WTC11 (cell line): ENCODE measurements around the gene GSK3B. TPM values are rescaled to one million over a fixed set of nuclear protein-coding genes. Genes with fewer than 3 reads are reported as not detected.

Experiments
- ATAC-seq: fragments of 200-7000 bp; cut with Tn5 transposase; 2 replicates; pipeline ENCODE4 v1.10.0; 2021; ENCODE audit warnings: mild to moderate bottlenecking, moderate library complexity
- CTCF ChIA-PET: fragments of 300-600 bp; sonication (Branson Sonifier 250); formaldehyde crosslinking; loops from one replicate; lab custom pipeline; 2021; ENCODE audit warnings: antibody characterized with exemption; lab: Charles Lee
- POLR2A ChIA-PET: fragments of 350-600 bp; sonication (Branson Sonifier 250); formaldehyde crosslinking; loops from one replicate; lab custom pipeline; 2021; ENCODE audit warnings: antibody characterized with exemption; lab: Charles Lee
- DNase-seq: peaks from one replicate; pipeline ENCODE4 v3.0.0; 2021; ENCODE audit warnings: low spot score
- H3K27ac Mint-ChIP-seq: 2 replicates; pipeline ENCODE4 v1.8.0; 2021; ENCODE audit warnings: mixed read lengths
- H3K27me3 Mint-ChIP-seq: 2 replicates; pipeline ENCODE4 v1.8.0; 2021; ENCODE audit warnings: low read depth, mild to moderate bottlenecking, moderate library complexity, mixed read lengths
- H3K36me3 Mint-ChIP-seq: 2 replicates; pipeline ENCODE4 v1.8.0; 2021; ENCODE audit warnings: mixed read lengths
- H3K4me1 Mint-ChIP-seq: 2 replicates; pipeline ENCODE4 v1.8.0; 2022; ENCODE audit warnings: mixed read lengths
- H3K4me3 Mint-ChIP-seq: 2 replicates; pipeline ENCODE4 v1.8.0; 2021; ENCODE audit warnings: mild to moderate bottlenecking, moderate library complexity, mixed read lengths
- H3K9me3 Mint-ChIP-seq: 2 replicates; pipeline ENCODE4 v1.8.0; 2021; ENCODE audit warnings: mixed read lengths
- EMX1 ChIP-seq: fragments of 250-450 bp; sonication (Bioruptor Pico); IDR thresholded peaks from 2 replicates; pipeline ENCODE4 v1.8.0; 2021; ENCODE audit warnings: mild to moderate bottlenecking
- GABPB1 ChIP-seq: sonication (generic); formaldehyde crosslinking; IDR thresholded peaks from 2 replicates; pipeline ENCODE4 v1.8.1; 2023; ENCODE audit warnings: mild to moderate bottlenecking, missing genetic modification reagents
- GRHL2 ChIP-seq: fragments of 250-450 bp; sonication (Bioruptor Pico); IDR thresholded peaks from 2 replicates; pipeline ENCODE4 v1.8.0; 2022; ENCODE audit warnings: mild to moderate bottlenecking, moderate library complexity; ENCODE audit not compliant: insufficient replicate concordance, severe bottlenecking
- IRF2 ChIP-seq: sonication (generic); formaldehyde crosslinking; IDR thresholded peaks from 2 replicates; pipeline ENCODE4 v1.8.0; 2022; ENCODE audit warnings: low read depth, missing genetic modification reagents, borderline replicate concordance
- KAT7 ChIP-seq: sonication (generic); formaldehyde crosslinking; IDR thresholded peaks from 2 replicates; pipeline ENCODE4 v1.8.1; 2023; ENCODE audit warnings: missing genetic modification reagents, mild to moderate bottlenecking, borderline replicate concordance
- MXD4 ChIP-seq: fragments of 250-450 bp; sonication (Bioruptor Pico); IDR thresholded peaks from 2 replicates; pipeline ENCODE4 v1.8.0; 2021; ENCODE audit warnings: mild to moderate bottlenecking, moderate library complexity, borderline replicate concordance
- MYBL2 ChIP-seq: sonication (generic); formaldehyde crosslinking; IDR thresholded peaks from 2 replicates; pipeline ENCODE4 v1.8.1; 2023; ENCODE audit warnings: mild to moderate bottlenecking, moderate library complexity, missing genetic modification reagents
- NFE2L1 ChIP-seq: sonication (generic); formaldehyde crosslinking; IDR thresholded peaks from 2 replicates; pipeline ENCODE4 v1.8.1; 2023; ENCODE audit warnings: missing genetic modification reagents
- NR1H2 ChIP-seq: sonication (generic); formaldehyde crosslinking; IDR thresholded peaks from 2 replicates; pipeline ENCODE4 v1.9.0; 2021; ENCODE audit warnings: mild to moderate bottlenecking, moderate library complexity, missing genetic modification reagents
- TEAD1 ChIP-seq: sonication (generic); formaldehyde crosslinking; IDR thresholded peaks from 2 replicates; pipeline ENCODE4 v1.8.0; 2022; ENCODE audit warnings: mild to moderate bottlenecking, missing genetic modification reagents
- ZNF121 ChIP-seq: sonication (generic); formaldehyde crosslinking; IDR thresholded peaks from 2 replicates; pipeline ENCODE4 v1.8.0; 2023; ENCODE audit warnings: missing genetic modification reagents
- ZNF263 ChIP-seq: sonication (generic); formaldehyde crosslinking; IDR thresholded peaks from 2 replicates; pipeline ENCODE4 v1.8.1; 2022; ENCODE audit warnings: low read depth, mild to moderate bottlenecking, moderate library complexity, missing genetic modification reagents
- ZNF416 ChIP-seq: fragments of 250-450 bp; sonication (Bioruptor Pico); IDR thresholded peaks from 2 replicates; pipeline ENCODE4 v1.9.0; 2021; ENCODE audit warnings: mild to moderate bottlenecking, inconsistent platforms
- total RNA-seq: library from RNA; stranded (reverse); gene quantifications from 3 replicates; pipeline ENCODE4 v1.2.3, GENCODE V29; 2021
- TF ChIP-seq, protein P1 (sequence below): sonication (generic); formaldehyde crosslinking; IDR thresholded peaks from 2 replicates; pipeline ENCODE4 v1.8.1; 2022; ENCODE audit warnings: low read depth, missing genetic modification reagents, borderline replicate concordance
- TF ChIP-seq, protein P2 (sequence below): fragments of 250-450 bp; sonication (Bioruptor Pico); IDR thresholded peaks from 2 replicates; pipeline ENCODE4 v1.9.0; 2021; ENCODE audit warnings: mild to moderate bottlenecking, borderline replicate concordance
- TF ChIP-seq, protein P3 (sequence below): sonication (generic); formaldehyde crosslinking; IDR thresholded peaks from 2 replicates; pipeline ENCODE4 v1.8.1; 2023; ENCODE audit warnings: mild to moderate bottlenecking, missing genetic modification reagents, moderate library complexity
- TF ChIP-seq, protein P4 (sequence below): fragments of 250-450 bp; sonication (Bioruptor Pico); IDR thresholded peaks from 2 replicates; pipeline ENCODE4 v2.1.2; 2022; ENCODE audit warnings: mild to moderate bottlenecking, moderate library complexity
- TF ChIP-seq, protein P5 (sequence below): sonication (generic); formaldehyde crosslinking; IDR thresholded peaks from 2 replicates; pipeline ENCODE4 v1.8.1; 2022; ENCODE audit warnings: mild to moderate bottlenecking, moderate library complexity, missing genetic modification reagents
- TF ChIP-seq, protein P6 (sequence below): fragments of 250-450 bp; sonication (Bioruptor Pico); IDR thresholded peaks from 2 replicates; pipeline ENCODE4 v1.9.0; 2021; ENCODE audit warnings: mild to moderate bottlenecking

GSK3B gene
- total RNA-seq, 1 experiment from 2014 or later, result 48.9 TPM

DNA sequence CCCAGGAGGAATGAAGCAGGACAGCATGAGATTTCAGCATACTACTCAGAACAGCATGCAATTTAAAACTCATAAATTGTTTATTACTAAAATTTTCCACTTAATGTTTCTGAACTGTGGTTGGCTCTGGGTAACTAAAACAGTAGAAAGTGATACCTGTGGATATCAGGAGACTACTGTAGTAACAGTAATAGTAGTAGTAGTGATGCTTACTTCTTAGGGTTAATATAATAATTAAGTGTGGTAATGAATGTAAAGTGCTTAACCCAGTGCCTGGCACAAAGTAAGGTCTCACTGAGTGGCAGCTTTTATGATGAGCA is 195.1 kb downstream of the GSK3B start:
- Mint-ChIP-seq H3K4me3 (no peak overlapping the region), H3K27ac (no peak overlapping the region), H3K9me3 (no peaks in the 10 kb centered on the region), H3K27me3 (no peaks in the 10 kb centered on the region), H3K4me1 (no peaks in the 10 kb centered on the region), H3K36me3 (peaks cover 2% of the 10 kb centered on the region; the same call in 1 of the 2 replicates)
- ATAC-seq (no peak), DNase-seq (no peak)
- POLR2A ChIA-PET, result no interaction called here
- TF ChIP-seq ZNF416 (CRISPR knock-in tag) (no peak), EMX1 (CRISPR knock-in tag) (no peak), ZNF263 (CRISPR knock-in tag) (no peak), NFE2L1 (CRISPR knock-in tag) (no peak)
- CTCF ChIA-PET, result no interaction called here

DNA sequence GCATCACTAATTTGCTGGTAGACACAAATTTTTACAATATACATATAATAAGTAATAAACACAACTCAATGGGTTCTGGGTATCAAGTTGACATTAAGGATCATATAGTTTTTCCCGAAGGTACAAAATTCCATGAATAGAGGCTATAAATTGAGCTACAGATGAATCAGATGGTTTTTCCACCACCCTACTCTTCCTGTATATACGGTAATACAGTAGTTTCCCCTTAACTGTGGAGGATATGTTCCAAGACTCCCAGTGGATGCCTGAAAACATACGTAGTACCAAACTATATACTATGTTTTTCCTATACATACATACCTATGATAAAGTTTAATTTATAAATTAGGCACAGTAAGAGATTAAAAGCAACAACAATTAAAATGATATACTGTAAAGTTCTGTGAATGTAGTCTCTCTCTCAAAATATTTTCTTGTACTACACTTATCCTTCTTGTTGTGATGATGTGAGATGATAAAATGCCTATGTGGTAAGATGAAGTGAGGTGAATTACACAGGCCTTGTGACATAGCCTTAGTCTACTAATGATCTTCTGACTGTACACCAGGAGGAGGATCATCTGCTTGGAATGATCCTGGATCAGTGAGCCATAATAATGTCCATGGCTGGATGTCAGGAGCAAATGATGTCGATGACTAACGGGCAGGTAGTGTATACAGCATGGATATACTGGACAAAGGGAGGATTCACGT is 195.6 kb downstream of the GSK3B start:
- H3K4me1 Mint-ChIP-seq, result no peaks in the 10 kb centered on the region
- ATAC-seq (no peak), DNase-seq (no peak)
- POLR2A ChIA-PET, result no interaction called here
- TF ChIP-seq, protein P1, sequence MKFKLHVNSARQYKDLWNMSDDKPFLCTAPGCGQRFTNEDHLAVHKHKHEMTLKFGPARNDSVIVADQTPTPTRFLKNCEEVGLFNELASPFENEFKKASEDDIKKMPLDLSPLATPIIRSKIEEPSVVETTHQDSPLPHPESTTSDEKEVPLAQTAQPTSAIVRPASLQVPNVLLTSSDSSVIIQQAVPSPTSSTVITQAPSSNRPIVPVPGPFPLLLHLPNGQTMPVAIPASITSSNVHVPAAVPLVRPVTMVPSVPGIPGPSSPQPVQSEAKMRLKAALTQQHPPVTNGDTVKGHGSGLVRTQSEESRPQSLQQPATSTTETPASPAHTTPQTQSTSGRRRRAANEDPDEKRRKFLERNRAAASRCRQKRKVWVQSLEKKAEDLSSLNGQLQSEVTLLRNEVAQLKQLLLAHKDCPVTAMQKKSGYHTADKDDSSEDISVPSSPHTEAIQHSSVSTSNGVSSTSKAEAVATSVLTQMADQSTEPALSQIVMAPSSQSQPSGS, result no peak
- TF ChIP-seq IRF2 (CRISPR knock-in tag) (no peak), NFE2L1 (CRISPR knock-in tag) (no peak), MYBL2 (CRISPR knock-in tag) (no peak), ZNF121 (CRISPR knock-in tag) (no peak), TEAD1 (no peak), NR1H2 (CRISPR knock-in tag) (no peak), KAT7 (CRISPR knock-in tag) (no peak)
- TF ChIP-seq, protein P2, sequence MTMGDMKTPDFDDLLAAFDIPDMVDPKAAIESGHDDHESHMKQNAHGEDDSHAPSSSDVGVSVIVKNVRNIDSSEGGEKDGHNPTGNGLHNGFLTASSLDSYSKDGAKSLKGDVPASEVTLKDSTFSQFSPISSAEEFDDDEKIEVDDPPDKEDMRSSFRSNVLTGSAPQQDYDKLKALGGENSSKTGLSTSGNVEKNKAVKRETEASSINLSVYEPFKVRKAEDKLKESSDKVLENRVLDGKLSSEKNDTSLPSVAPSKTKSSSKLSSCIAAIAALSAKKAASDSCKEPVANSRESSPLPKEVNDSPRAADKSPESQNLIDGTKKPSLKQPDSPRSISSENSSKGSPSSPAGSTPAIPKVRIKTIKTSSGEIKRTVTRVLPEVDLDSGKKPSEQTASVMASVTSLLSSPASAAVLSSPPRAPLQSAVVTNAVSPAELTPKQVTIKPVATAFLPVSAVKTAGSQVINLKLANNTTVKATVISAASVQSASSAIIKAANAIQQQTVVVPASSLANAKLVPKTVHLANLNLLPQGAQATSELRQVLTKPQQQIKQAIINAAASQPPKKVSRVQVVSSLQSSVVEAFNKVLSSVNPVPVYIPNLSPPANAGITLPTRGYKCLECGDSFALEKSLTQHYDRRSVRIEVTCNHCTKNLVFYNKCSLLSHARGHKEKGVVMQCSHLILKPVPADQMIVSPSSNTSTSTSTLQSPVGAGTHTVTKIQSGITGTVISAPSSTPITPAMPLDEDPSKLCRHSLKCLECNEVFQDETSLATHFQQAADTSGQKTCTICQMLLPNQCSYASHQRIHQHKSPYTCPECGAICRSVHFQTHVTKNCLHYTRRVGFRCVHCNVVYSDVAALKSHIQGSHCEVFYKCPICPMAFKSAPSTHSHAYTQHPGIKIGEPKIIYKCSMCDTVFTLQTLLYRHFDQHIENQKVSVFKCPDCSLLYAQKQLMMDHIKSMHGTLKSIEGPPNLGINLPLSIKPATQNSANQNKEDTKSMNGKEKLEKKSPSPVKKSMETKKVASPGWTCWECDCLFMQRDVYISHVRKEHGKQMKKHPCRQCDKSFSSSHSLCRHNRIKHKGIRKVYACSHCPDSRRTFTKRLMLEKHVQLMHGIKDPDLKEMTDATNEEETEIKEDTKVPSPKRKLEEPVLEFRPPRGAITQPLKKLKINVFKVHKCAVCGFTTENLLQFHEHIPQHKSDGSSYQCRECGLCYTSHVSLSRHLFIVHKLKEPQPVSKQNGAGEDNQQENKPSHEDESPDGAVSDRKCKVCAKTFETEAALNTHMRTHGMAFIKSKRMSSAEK, result no peak
- TF ChIP-seq, protein P3, sequence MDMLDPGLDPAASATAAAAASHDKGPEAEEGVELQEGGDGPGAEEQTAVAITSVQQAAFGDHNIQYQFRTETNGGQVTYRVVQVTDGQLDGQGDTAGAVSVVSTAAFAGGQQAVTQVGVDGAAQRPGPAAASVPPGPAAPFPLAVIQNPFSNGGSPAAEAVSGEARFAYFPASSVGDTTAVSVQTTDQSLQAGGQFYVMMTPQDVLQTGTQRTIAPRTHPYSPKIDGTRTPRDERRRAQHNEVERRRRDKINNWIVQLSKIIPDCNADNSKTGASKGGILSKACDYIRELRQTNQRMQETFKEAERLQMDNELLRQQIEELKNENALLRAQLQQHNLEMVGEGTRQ (CRISPR knock-in tag), result no peak
- TF ChIP-seq, protein P4, sequence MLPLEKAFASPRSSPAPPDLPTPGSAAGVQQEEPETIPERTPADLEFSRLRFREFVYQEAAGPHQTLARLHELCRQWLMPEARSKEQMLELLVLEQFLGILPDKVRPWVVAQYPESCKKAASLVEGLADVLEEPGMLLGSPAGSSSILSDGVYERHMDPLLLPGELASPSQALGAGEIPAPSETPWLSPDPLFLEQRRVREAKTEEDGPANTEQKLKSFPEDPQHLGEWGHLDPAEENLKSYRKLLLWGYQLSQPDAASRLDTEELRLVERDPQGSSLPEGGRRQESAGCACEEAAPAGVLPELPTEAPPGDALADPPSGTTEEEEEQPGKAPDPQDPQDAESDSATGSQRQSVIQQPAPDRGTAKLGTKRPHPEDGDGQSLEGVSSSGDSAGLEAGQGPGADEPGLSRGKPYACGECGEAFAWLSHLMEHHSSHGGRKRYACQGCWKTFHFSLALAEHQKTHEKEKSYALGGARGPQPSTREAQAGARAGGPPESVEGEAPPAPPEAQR, result no peak
- TF ChIP-seq, all 79 proteins: peak for 0
- H3K27ac Mint-ChIP-seq, result no peak overlapping the region
- H3K9me3 Mint-ChIP-seq, result no peaks in the 10 kb centered on the region
- no peaks in the 10 kb centered on the region for H3K27me3 Mint-ChIP-seq
- CTCF ChIA-PET, result no interaction called here
- H3K36me3 Mint-ChIP-seq, result peaks cover 2% of the 10 kb centered on the region; the same call in 1 of the 2 replicates
- no peak overlapping the region for H3K4me3 Mint-ChIP-seq

DNA sequence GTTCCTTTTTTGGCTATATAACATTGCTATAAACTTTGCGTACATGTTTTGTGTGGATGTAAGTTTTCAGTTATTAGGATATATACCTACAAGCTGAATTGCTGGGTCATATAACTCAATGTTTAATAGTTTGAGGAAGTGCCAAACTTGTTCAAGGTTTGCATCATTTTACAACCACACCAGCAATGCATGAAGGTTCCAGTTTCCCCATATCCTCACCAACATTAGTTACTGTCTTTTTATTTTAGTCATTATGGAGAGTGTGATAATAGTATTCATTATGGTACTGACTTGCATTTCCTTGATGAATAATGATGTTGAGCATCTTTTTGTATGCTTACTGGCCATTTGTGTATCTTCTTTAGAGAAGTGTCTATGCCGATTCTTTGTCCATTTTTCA is 200.1 kb downstream of the GSK3B start:
- ChIA-PET CTCF (no interaction called here), POLR2A (interaction anchor here (1.3 kb wide), 1 partner anchor 202 kb away, joined by 3 read pairs; no protein-coding TSS in a partner anchor)
- Mint-ChIP-seq H3K4me3 (no peak overlapping the region), H3K27me3 (no peaks in the 10 kb centered on the region), H3K9me3 (peaks cover 12% of the 10 kb centered on the region), H3K36me3 (peaks cover 14% of the 10 kb centered on the region), H3K4me1 (peaks cover 2% of the 10 kb centered on the region; the same call in 1 of the 2 replicates), H3K27ac (no peak overlapping the region)
- DNase-seq, result no peak
- no peak for ATAC-seq
- TF ChIP-seq, protein P5, sequence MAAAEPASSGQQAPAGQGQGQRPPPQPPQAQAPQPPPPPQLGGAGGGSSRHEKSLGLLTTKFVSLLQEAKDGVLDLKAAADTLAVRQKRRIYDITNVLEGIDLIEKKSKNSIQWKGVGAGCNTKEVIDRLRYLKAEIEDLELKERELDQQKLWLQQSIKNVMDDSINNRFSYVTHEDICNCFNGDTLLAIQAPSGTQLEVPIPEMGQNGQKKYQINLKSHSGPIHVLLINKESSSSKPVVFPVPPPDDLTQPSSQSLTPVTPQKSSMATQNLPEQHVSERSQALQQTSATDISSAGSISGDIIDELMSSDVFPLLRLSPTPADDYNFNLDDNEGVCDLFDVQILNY, result no peak
- TF ChIP-seq MXD4 (no peak), ZNF263 (CRISPR knock-in tag) (no peak), GABPB1 (no peak), GRHL2 (CRISPR knock-in tag) (no peak)
- TF ChIP-seq, protein P6, sequence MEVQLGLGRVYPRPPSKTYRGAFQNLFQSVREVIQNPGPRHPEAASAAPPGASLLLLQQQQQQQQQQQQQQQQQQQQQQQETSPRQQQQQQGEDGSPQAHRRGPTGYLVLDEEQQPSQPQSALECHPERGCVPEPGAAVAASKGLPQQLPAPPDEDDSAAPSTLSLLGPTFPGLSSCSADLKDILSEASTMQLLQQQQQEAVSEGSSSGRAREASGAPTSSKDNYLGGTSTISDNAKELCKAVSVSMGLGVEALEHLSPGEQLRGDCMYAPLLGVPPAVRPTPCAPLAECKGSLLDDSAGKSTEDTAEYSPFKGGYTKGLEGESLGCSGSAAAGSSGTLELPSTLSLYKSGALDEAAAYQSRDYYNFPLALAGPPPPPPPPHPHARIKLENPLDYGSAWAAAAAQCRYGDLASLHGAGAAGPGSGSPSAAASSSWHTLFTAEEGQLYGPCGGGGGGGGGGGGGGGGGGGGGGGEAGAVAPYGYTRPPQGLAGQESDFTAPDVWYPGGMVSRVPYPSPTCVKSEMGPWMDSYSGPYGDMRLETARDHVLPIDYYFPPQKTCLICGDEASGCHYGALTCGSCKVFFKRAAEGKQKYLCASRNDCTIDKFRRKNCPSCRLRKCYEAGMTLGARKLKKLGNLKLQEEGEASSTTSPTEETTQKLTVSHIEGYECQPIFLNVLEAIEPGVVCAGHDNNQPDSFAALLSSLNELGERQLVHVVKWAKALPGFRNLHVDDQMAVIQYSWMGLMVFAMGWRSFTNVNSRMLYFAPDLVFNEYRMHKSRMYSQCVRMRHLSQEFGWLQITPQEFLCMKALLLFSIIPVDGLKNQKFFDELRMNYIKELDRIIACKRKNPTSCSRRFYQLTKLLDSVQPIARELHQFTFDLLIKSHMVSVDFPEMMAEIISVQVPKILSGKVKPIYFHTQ, result no peak
